ENCODE measurements around the gene FKBP2. TPM values are rescaled to one million over a fixed set of nuclear protein-coding genes. Genes with fewer than 3 reads are reported as not detected.
A peak's percentile ranks its signal among the peaks of the same experiment; 100 is the strongest.

Gene FKBP2
- total RNA-seq, 1 experiment from 2014 or later: 41.0 TPM

DNA sequence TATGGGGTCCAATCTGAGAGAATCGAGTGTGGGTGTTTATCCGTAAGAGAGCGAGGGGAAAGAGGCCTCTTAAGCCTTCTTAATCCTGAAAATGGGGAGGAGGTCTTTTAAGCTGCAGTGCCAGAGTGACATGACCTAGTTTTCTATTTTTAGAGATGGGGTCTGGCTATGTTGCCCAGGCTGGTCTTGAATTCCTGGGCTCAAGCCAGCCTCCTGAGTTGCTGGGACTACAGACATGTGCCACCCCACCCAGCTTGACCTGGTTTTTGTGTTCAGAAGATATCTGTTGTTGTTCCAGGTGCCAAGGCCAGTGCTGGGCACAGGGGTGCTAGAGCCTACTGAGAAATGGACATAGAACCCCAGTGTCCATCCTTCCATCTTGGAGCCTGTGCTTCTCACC is 42.2 kb downstream of the FKBP2 start:
- Histone ChIP-seq H3K9ac (ENCODE audit: extremely low read depth, insufficient read length, low read length) (no peak overlapping the region), H2BK5ac (ENCODE audit: insufficient read length, low read length) (no peak overlapping the region), H3K27me3 (ENCODE audit: insufficient read depth, low read length) (no peaks in the 10 kb centered on the region), H2BK12ac (ENCODE audit: insufficient read length, low read depth, low read length) (no peak overlapping the region), H3K27ac (ENCODE audit: insufficient read length, low read depth, low read length) (no peak overlapping the region), H3K18ac (ENCODE audit: insufficient read length, low read depth, low read length) (no peak overlapping the region), H3K79me2 (ENCODE audit: insufficient read depth, low read length) (no peaks in the 10 kb centered on the region), H3K14ac (ENCODE audit: insufficient read depth, low read length) (no peak overlapping the region), H2AFZ (ENCODE audit: low read length) (no peak overlapping the region), H3K23me2 (ENCODE audit: insufficient read length, low read depth, low read length, poor library complexity, severe bottlenecking) (peaks cover 15% of the 10 kb centered on the region), H3T11ph (ENCODE audit: low read length) (no peak overlapping the region), H4K91ac (ENCODE audit: insufficient read length, low read depth, low read length) (no peak overlapping the region), H3K23ac (ENCODE audit: insufficient read length, low read depth, low read length) (no peak overlapping the region), H3K9me3 (ENCODE audit: control insufficient read depth, low read depth, low read length) (no peaks in the 10 kb centered on the region), H2BK15ac (ENCODE audit: low read depth, low read length) (no peak overlapping the region), H3K4ac (ENCODE audit: low read depth, low read length) (no peak overlapping the region), H4K8ac (replicated peaks; ENCODE audit: insufficient read length, low read depth, low read length) (no peak overlapping the region), H3K4me1 (ENCODE audit: insufficient read depth, low read length) (no peaks in the 10 kb centered on the region), H2BK20ac (ENCODE audit: low read depth, low read length, poor library complexity, severe bottlenecking) (no peak overlapping the region), H3K56ac (ENCODE audit: insufficient read length, low read depth, low read length) (no peak overlapping the region), H2AK5ac (ENCODE audit: insufficient read length, low read length) (no peak overlapping the region), H4K5ac (ENCODE audit: insufficient read length, low read depth, low read length) (no peak overlapping the region), H3K79me1 (ENCODE audit: insufficient read depth, low read depth, low read length, poor library complexity, severe bottlenecking) (no peaks in the 10 kb centered on the region), H2BK120ac (ENCODE audit: low read depth, low read length, poor library complexity, severe bottlenecking) (no peak overlapping the region), H3K4me2 (ENCODE audit: insufficient read depth, insufficient read length, low read length) (no peak overlapping the region), H4K20me1 (ENCODE audit: control insufficient read depth, insufficient read depth, insufficient read length) (no peaks in the 10 kb centered on the region)
- Mint-ChIP-seq H3K36me3 (ENCODE audit: insufficient read depth in 1 of 3, low read depth in 3 of 3) (peaks cover 0 to 24% (median 21%) of the 10 kb centered on the region in 3 experiments; a peak in 6 of 7 replicates), H3K27me3 (ENCODE audit: low read depth) (peaks cover 6% of the 10 kb centered on the region), H3K4me1 (peaks cover 8 to 12% of the 10 kb centered on the region in 2 experiments), H3K9me3 (no peaks in the 10 kb centered on the region; a peak in 1 of 5 replicates), H3K27ac (no peak overlapping the region), H3K4me3 (peak overlapping the region; percentile 58 to 82; a peak in 3 of 5 replicates)
- DNase-seq: no peak
- WGBS (ENCODE audit: extremely low coverage, insufficient read length, low lambda C conversion rate): no CpG with 5 or more reads among the region's 3 CpGs
- TF ChIP-seq, protein P1, sequence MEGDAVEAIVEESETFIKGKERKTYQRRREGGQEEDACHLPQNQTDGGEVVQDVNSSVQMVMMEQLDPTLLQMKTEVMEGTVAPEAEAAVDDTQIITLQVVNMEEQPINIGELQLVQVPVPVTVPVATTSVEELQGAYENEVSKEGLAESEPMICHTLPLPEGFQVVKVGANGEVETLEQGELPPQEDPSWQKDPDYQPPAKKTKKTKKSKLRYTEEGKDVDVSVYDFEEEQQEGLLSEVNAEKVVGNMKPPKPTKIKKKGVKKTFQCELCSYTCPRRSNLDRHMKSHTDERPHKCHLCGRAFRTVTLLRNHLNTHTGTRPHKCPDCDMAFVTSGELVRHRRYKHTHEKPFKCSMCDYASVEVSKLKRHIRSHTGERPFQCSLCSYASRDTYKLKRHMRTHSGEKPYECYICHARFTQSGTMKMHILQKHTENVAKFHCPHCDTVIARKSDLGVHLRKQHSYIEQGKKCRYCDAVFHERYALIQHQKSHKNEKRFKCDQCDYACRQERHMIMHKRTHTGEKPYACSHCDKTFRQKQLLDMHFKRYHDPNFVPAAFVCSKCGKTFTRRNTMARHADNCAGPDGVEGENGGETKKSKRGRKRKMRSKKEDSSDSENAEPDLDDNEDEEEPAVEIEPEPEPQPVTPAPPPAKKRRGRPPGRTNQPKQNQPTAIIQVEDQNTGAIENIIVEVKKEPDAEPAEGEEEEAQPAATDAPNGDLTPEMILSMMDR (conservative IDR thresholded peaks at IDR 0.05): no peak
